HG02763 (cell line): ENCODE measurements around the gene RAP2C.
"Not testable (repeated sequence)": the region's sequence is repeated elsewhere in the genome, so short reads cannot be mapped to it uniquely, and the experiment has no call there.

ENCODE experiments used
- ATAC-seq: cut with Tn5 transposase; IDR thresholded peaks from one replicate; pipeline ENCODE4 v1.9.1; 2021; ENCODE audit warnings: mild to moderate bottlenecking, moderate library complexity; ENCODE audit not compliant: unreplicated experiment

RAP2C gene

GRCh38 chrX:132200976-132201375, 18.3 kb downstream of the RAP2C start:
- no peak for ATAC-seq

- ATAC-seq = no peak
These were observed 19.3 kb downstream of the RAP2C start for GRCh38 chrX:132199941-132200340.

- no peak for ATAC-seq
These were observed 25.2 kb downstream of the RAP2C start for GRCh38 chrX:132193872-132194574.

- ATAC-seq = no peak
These were observed 27.3 kb downstream of the RAP2C start for GRCh38 chrX:132191938-132192337.

GRCh38 chrX:132188175-132188574, 31.1 kb downstream of the RAP2C start:
- no peak for ATAC-seq

GRCh38 chrX:132187451-132187850, 31.8 kb downstream of the RAP2C start:
- no peak for ATAC-seq

- ATAC-seq = no peak
These were observed 34.4 kb downstream of the RAP2C start for GRCh38 chrX:132184871-132185270.

GRCh38 chrX:132181364-132181763, 37.9 kb downstream of the RAP2C start:
- ATAC-seq = no peak

GRCh38 chrX:132180929-132181328, 38.3 kb downstream of the RAP2C start:
- no peak for ATAC-seq

- no peak for ATAC-seq
These were observed 45.6 kb downstream of the RAP2C start for GRCh38 chrX:132173647-132174046.

GRCh38 chrX:132171881-132172280, 47.4 kb downstream of the RAP2C start:
- ATAC-seq = no peak

GRCh38 chrX:132171478-132171877, 47.8 kb downstream of the RAP2C start:
- no peak for ATAC-seq

GRCh38 chrX:132169554-132169953, 49.7 kb downstream of the RAP2C start:
- ATAC-seq = no peak

GRCh38 chrX:132165651-132166050, 53.6 kb downstream of the RAP2C start:
- ATAC-seq = no peak

- ATAC-seq = no peak
These were observed 54.2 kb downstream of the RAP2C start for GRCh38 chrX:132165005-132165404.

GRCh38 chrX:132163094-132163493, 56.2 kb downstream of the RAP2C start:
- not testable (repeated sequence) for ATAC-seq

GRCh38 chrX:132153166-132153565, 66.1 kb downstream of the RAP2C start:
- no peak for ATAC-seq
